ENCODE data around the gene AFTPH.

The AFTPH gene

DNA sequence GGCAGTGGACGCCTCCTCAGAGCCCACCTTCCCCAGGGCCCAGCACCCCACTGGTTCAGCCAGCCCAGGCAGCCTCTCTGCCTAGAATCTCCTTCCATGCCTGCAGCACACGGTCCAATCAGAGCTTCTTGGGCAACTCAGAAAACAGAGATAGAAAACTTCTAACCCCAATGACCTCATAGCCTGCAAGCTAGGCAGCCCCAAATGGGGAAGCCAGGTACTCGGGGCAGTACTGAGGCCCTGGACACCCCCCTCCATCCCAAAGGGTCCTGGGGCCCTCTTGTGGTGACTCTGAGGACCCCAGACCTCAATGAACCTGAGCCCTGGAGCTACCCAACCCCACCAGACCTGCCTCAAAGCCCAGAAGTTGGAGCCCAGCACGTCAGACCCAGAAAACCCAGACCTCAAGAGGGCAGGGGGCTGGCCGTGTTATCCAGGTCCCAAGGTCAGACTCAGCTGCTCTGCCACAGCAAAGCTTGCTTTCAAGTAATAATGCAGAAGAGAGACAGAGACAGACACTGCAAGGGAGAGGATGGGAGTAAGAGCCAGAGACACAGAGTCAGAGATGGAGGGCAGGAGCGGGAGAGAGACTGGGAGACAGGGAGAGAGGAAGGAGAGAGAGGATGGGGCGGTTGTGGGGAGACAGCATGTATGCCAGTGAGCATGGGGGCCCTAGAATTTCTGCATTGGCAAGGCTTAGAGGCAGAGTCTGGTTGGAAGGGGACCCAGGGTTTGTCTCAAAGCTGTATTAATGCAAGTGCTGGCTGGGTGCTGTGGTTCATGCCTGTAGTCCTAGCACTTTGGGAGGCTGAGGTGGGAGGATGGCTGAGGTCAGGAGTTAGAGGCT, 101.4 kb downstream of the AFTPH start:
- TF ChIP-seq, protein P1, sequence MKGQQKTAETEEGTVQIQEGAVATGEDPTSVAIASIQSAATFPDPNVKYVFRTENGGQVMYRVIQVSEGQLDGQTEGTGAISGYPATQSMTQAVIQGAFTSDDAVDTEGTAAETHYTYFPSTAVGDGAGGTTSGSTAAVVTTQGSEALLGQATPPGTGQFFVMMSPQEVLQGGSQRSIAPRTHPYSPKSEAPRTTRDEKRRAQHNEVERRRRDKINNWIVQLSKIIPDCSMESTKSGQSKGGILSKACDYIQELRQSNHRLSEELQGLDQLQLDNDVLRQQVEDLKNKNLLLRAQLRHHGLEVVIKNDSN (IDR thresholded peaks at IDR 0.05): no peak
- no peak for TF ChIP-seq FOXM1 (IDR thresholded peaks at IDR 0.05; ENCODE audit: borderline replicate concordance, low read depth)

- TF ChIP-seq EGR1 (IDR thresholded peaks at IDR 0.05): no peak
- no peak for TF ChIP-seq TAF1 (IDR thresholded peaks at IDR 0.05; ENCODE audit: low read depth)
- TF ChIP-seq RAD21 (IDR thresholded peaks at IDR 0.05; ENCODE audit: low read depth): no peak
- TF ChIP-seq, protein P2, sequence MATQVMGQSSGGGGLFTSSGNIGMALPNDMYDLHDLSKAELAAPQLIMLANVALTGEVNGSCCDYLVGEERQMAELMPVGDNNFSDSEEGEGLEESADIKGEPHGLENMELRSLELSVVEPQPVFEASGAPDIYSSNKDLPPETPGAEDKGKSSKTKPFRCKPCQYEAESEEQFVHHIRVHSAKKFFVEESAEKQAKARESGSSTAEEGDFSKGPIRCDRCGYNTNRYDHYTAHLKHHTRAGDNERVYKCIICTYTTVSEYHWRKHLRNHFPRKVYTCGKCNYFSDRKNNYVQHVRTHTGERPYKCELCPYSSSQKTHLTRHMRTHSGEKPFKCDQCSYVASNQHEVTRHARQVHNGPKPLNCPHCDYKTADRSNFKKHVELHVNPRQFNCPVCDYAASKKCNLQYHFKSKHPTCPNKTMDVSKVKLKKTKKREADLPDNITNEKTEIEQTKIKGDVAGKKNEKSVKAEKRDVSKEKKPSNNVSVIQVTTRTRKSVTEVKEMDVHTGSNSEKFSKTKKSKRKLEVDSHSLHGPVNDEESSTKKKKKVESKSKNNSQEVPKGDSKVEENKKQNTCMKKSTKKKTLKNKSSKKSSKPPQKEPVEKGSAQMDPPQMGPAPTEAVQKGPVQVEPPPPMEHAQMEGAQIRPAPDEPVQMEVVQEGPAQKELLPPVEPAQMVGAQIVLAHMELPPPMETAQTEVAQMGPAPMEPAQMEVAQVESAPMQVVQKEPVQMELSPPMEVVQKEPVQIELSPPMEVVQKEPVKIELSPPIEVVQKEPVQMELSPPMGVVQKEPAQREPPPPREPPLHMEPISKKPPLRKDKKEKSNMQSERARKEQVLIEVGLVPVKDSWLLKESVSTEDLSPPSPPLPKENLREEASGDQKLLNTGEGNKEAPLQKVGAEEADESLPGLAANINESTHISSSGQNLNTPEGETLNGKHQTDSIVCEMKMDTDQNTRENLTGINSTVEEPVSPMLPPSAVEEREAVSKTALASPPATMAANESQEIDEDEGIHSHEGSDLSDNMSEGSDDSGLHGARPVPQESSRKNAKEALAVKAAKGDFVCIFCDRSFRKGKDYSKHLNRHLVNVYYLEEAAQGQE (IDR thresholded peaks at IDR 0.05; ENCODE audit: low read depth): no peak
- no peak for TF ChIP-seq EP300 (IDR thresholded peaks at IDR 0.05; ENCODE audit: borderline replicate concordance)
- TF ChIP-seq YY1 (IDR thresholded peaks at IDR 0.05; ENCODE audit: low read depth): no peak
Observed at GRCh38 chr2:64626146-64626809, 102.2 kb downstream of the AFTPH start.

DNA sequence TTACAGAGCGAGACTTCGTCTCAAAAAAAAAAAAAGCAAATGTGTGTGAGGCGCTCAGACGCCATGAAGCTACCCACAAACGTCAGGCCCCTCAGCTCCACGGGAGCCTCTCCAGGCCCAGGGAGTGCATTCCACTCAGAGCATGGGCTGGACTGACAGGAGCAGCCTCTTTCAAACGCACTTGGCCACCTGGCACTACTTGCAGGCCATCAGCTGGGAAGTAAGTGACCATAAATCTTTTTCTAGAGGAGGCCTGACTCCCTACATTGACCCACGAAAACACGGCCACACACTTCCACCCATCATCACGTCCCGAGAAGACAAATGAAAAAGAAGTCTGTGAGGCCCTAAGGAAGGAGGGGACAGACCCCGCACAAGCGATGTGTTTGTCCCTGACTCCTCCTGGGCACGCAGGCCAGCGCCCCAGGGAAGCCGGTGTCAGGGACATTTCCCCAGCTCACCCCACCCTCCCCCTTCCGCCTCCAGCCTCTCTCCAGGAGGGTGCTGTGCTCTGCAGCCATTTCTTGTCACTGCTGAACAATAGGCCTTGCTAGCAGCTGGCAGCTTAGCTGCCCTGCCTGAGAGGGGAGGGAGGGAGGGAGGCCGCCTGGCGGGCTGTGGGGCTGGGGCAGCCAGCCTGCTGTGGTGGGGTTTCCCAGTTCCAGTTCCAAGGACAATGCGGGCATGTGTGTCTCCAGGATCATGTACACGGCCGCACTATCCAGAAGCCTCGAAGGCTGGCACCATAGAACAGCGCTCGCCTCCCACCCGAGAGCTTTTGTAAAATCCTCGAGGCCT, 103.0 kb downstream of the AFTPH start:
- no peak for TF ChIP-seq EGR1 (IDR thresholded peaks at IDR 0.05)
- TF ChIP-seq MAX (IDR thresholded peaks at IDR 0.05): peak; percentile 45; the same call in 1 of the 2 replicates

DNA sequence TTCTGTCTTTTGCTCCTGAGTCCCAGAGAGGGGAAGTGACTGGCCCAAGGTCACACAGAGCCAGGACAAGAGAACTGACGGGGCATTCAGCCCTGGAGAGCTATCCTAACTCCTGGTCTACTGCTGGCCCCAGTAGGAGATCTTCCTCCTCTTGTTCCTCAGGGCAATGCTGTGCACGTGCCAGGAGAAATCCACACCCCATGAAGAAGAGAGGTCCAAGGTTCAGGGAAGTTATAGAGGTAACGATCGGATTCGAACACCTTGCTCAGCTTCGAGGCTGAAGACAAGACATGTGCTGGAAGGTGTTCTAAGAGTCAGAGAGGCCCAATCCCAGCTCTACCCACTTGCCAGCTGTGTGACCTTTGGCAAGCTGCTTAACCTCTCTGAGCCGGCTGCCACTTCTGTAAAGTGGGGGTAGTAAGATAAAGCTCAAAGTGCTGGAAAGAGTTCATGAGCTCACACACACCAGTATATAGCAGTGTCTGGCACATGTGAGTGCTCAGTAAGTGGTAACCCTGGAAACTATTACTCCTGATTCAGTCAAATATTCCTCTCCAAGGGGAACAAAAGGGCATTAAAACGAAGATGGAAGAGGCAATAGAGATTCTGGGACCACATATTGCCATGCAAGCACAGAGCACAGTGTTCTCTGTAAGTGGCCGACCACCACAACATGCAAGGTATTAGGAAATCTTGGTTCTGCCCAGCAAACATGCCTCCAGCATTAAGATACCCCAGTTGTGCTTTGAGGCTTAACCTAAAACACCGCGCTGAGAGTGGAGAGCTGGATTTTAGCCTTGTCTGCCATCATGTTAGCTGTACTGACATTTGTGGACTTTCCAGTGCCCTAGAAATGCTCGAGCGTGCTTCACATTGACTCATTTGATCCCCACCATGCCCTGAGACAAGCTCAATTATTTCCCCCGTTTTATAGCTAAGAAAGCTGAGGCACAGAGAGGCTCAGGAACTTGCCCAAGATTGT, 104.0 kb downstream of the AFTPH start:
- TF ChIP-seq EGR1 (IDR thresholded peaks at IDR 0.05) (no peak), CREB1 (IDR thresholded peaks at IDR 0.05; ENCODE audit: low read depth) (no peak), TCF12 (IDR thresholded peaks at IDR 0.05; ENCODE audit: low read depth) (no peak), CEBPB (IDR thresholded peaks at IDR 0.05) (no peak), MAX (IDR thresholded peaks at IDR 0.05) (no peak), NFIC (IDR thresholded peaks at IDR 0.05) (no peak), ZBTB7A (IDR thresholded peaks at IDR 0.05; ENCODE audit: low read depth) (no peak), TAF1 (IDR thresholded peaks at IDR 0.05; ENCODE audit: low read depth) (no peak), EP300 (IDR thresholded peaks at IDR 0.05; ENCODE audit: borderline replicate concordance) (no peak), YY1 (IDR thresholded peaks at IDR 0.05; ENCODE audit: low read depth) (no peak), FOXM1 (IDR thresholded peaks at IDR 0.05; ENCODE audit: borderline replicate concordance, low read depth) (no peak), TEAD4 (IDR thresholded peaks at IDR 0.05) (no peak)
- TF ChIP-seq, protein P1 (IDR thresholded peaks at IDR 0.05): no peak
- TF ChIP-seq, protein P2 (IDR thresholded peaks at IDR 0.05; ENCODE audit: low read depth): no peak

DNA sequence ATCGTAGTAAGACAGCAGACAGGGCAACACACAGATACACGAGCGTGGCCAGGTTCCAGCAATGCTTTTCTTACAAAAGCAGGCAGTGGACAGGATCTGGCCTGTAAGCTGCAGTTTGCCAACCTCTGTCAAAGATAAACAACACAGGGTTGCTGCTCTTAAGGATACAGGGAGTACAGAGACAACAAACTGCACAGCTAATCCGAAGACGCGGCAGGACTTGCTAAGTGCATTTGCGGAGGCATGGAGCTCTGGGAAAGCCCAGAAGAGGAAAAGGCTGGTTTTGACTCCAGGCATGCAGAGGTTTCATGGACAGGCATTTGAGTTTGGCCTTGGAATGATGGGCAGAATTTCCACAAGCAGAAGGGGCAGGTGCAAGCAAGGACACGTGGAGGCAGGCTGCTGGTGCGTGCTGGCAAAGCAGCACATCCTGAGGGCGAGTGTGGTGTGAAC, 105.2 kb downstream of the AFTPH start:
- TF ChIP-seq ZBTB7A (IDR thresholded peaks at IDR 0.05; ENCODE audit: low read depth) (no peak), TCF12 (IDR thresholded peaks at IDR 0.05; ENCODE audit: low read depth) (no peak), EGR1 (IDR thresholded peaks at IDR 0.05) (no peak), MAX (IDR thresholded peaks at IDR 0.05) (no peak), CREB1 (IDR thresholded peaks at IDR 0.05; ENCODE audit: low read depth) (no peak)
